Mesodermal cell (in vitro differentiated cells): ENCODE measurements around the gene ZDBF2.
"Not testable (repeated sequence)": the region's sequence is repeated elsewhere in the genome, so short reads cannot be mapped to it uniquely, and the experiment has no call there.

Experiments
- H3K27ac ChIP-seq: 2 replicates; pipeline ENCODE4 v1.7.0; 2013; ENCODE audit warnings: mild to moderate bottlenecking, low read depth, low read length, moderate library complexity; ENCODE audit not compliant: severe bottlenecking
- H3K36me3 ChIP-seq: 2 replicates; pipeline ENCODE4 v1.7.1; 2013; ENCODE audit warnings: mild to moderate bottlenecking, low read length, moderate library complexity; ENCODE audit not compliant: control insufficient read depth, insufficient read depth
- H3K4me1 ChIP-seq: one replicate; pipeline ENCODE4 v1.7.1; 2013; ENCODE audit warnings: mild to moderate bottlenecking, low read length; ENCODE audit not compliant: insufficient read depth, control insufficient read depth, poor library complexity, severe bottlenecking
- H3K4me3 ChIP-seq: 2 replicates; pipeline ENCODE4 v1.7.0; 2013; ENCODE audit warnings: low read length, control low read depth, mild to moderate bottlenecking; ENCODE audit not compliant: insufficient read depth, poor library complexity, severe bottlenecking; ENCODE audit errors: extremely low read depth
- H3K9me3 ChIP-seq: 2 replicates; pipeline ENCODE4 v1.7.1; 2013; ENCODE audit warnings: mild to moderate bottlenecking, low read length, moderate library complexity; ENCODE audit not compliant: control insufficient read depth
- WGBS, 2 experiments: methylation state at CpG; one replicate each; pipeline ENCODE4 v1.1.5; 2013; ENCODE audit warnings: missing lambda C conversion rate in 2 of 2; ENCODE audit not compliant: insufficient coverage in 2 of 2; 5-methylcytosine and 5-hydroxymethylcytosine counted together

Gene ZDBF2

GRCh38 chr2:206245265-206245672, 29.2 kb upstream of the ZDBF2 start:
- Histone ChIP-seq H3K9me3 (no peaks in the 10 kb centered on the region), H3K27ac (no peak overlapping the region), H3K4me3 (no peak overlapping the region), H3K4me1 (no peaks in the 10 kb centered on the region), H3K36me3 (no peaks in the 10 kb centered on the region)
- WGBS, 2 experiments, result 83 to 100% methylated on average over 1 to 2 of the region's 2 CpGs

- 88 to 92% methylated on average over 29 to 34 of the region's 45 CpGs for WGBS, 2 experiments
- Histone ChIP-seq H3K4me1 (no peaks in the 10 kb centered on the region), H3K36me3 (no peaks in the 10 kb centered on the region), H3K9me3 (no peaks in the 10 kb centered on the region), H3K4me3 (no peak overlapping the region), H3K27ac (no peak overlapping the region)
These were observed 24.2 kb upstream of the ZDBF2 start for GRCh38 chr2:206250041-206250897.

DNA sequence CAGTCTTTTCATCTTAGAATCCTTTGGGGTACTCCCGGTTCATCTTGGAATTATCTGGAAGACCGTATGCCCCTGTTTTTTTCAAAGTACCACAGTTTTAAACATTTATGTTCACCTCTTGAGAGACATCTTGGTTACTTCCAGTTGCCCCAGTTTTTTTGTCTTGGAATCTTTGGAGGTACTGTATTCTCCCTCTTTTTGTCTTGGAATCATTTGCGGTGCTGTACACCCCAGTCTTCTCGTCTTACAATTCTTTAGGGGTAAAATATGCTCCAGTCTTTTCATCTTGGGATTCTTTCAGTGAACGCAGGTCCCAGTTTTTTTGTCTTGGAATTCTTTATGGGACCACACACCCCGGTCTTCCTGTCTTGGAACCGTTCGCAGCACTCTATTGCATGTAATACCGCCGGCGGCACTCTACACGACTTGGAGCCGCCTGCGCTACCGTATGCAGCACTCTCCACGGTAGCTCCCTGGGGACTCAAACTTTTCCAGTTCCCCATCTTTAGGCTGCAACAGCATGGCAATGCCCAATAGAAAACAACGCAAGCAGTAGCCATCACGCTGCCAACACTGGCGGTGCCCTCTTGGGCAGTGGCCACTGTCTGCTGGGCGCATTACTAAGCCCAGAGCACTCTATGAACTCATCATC, 21.2 kb upstream of the ZDBF2 start:
- H3K4me1 ChIP-seq, result no peaks in the 10 kb centered on the region
- no peak overlapping the region for H3K27ac ChIP-seq
- no peaks in the 10 kb centered on the region for H3K9me3 ChIP-seq
- H3K36me3 ChIP-seq, result no peaks in the 10 kb centered on the region
- WGBS, 2 experiments, result 94 to 96% methylated on average over 19 to 20 of the region's 20 CpGs
- no peak overlapping the region for H3K4me3 ChIP-seq

DNA sequence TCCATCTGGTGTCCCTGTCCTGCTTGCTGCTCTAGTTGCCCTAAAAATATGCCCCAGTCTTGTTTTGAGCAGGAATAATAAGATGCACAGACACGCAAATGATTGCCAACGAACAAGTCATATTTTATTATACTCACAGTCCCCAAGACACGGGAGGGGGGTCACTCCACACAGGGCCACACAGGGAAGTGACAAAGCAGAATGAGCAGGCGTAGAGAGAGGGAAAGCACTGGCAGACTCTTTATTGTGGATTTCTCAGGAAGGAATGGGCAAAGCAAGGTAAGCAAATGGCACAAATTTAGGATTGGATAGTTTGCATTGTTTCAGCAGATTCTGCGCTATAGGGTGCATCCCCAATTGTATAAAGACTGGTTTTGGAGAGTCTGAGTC, 20.7 kb upstream of the ZDBF2 start:
- H3K36me3 ChIP-seq, result no peaks in the 10 kb centered on the region
- H3K4me1 ChIP-seq, result no peaks in the 10 kb centered on the region
- no peak overlapping the region for H3K4me3 ChIP-seq
- no peaks in the 10 kb centered on the region for H3K9me3 ChIP-seq
- WGBS, 2 experiments, result 100% methylated on average over 2 to 5 of the region's 5 CpGs
- no peak overlapping the region for H3K27ac ChIP-seq

- Histone ChIP-seq H3K9me3 (no peaks in the 10 kb centered on the region), H3K36me3 (no peaks in the 10 kb centered on the region), H3K4me1 (no peaks in the 10 kb centered on the region), H3K27ac (no peak overlapping the region), H3K4me3 (no peak overlapping the region)
- 80% methylated on average over 1 of the region's 2 CpGs; no CpG with 5 or more reads in 1 of the 2 experiments for WGBS, 2 experiments
These were observed 19.5 kb upstream of the ZDBF2 start for GRCh38 chr2:206255003-206255402.

DNA sequence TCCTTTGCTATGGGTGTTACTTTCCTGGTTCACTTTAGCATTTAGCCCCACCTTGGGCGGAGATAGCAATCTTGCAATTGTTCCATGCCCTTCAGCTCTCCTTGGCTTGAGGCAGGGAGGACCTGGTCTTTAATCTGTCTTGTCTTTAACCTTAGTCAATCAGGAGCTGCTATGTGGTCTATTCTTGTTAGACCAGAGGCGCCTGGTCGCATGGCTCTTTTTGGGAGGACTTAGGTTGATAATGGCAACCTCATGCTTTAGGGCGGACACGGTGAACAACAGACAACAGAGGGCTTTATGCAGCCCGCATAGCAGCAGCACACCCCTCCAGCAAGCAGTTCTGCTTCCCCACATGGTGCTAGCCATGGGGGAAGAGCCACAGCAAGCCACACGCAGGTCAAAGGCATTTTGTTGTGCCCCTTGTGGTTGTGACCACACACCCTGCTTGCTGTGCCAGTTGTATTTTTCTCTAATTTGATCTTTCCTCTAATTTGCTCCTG, 17.7 kb upstream of the ZDBF2 start:
- no peaks in the 10 kb centered on the region for H3K36me3 ChIP-seq
- no peak overlapping the region for H3K4me3 ChIP-seq
- H3K4me1 ChIP-seq, result no peaks in the 10 kb centered on the region
- 49 to 80% methylated on average over 3 to 6 of the region's 7 CpGs for WGBS, 2 experiments
- H3K27ac ChIP-seq, result no peak overlapping the region
- no peaks in the 10 kb centered on the region for H3K9me3 ChIP-seq

- H3K4me3 ChIP-seq, result no peak overlapping the region
- no peak overlapping the region for H3K27ac ChIP-seq
- no peaks in the 10 kb centered on the region for H3K36me3 ChIP-seq
- WGBS, 2 experiments, result 88 to 93% methylated on average over 11 to 12 of the region's 14 CpGs
- H3K9me3 ChIP-seq, result no peaks in the 10 kb centered on the region
- no peaks in the 10 kb centered on the region for H3K4me1 ChIP-seq
These were observed 17.1 kb upstream of the ZDBF2 start for GRCh38 chr2:206257350-206257749.

- H3K27ac ChIP-seq, result no peak overlapping the region
- H3K4me1 ChIP-seq, result no peaks in the 10 kb centered on the region
- H3K36me3 ChIP-seq, result no peaks in the 10 kb centered on the region
- no peaks in the 10 kb centered on the region for H3K9me3 ChIP-seq
- no peak overlapping the region for H3K4me3 ChIP-seq
- WGBS, 2 experiments, result 92 to 93% methylated on average over 6 to 7 of the region's 7 CpGs
These were observed 16.6 kb upstream of the ZDBF2 start for GRCh38 chr2:206257861-206258260.

GRCh38 chr2:206258615-206259014, 15.8 kb upstream of the ZDBF2 start:
- not testable (repeated sequence) for H3K4me1 ChIP-seq, H3K9me3 ChIP-seq, H3K27ac ChIP-seq, H3K4me3 ChIP-seq, H3K36me3 ChIP-seq
- WGBS, 2 experiments, result 78 to 91% methylated on average over 3 of the region's 8 CpGs

- Histone ChIP-seq H3K36me3 (no peaks in the 10 kb centered on the region), H3K27ac (no peak overlapping the region), H3K4me3 (no peak overlapping the region), H3K9me3 (no peaks in the 10 kb centered on the region), H3K4me1 (no peaks in the 10 kb centered on the region)
- WGBS, 2 experiments, result 54 to 73% methylated on average over 4 to 6 of the region's 10 CpGs
These were observed 14.9 kb upstream of the ZDBF2 start for GRCh38 chr2:206259376-206260187.
